Superior temporal gyrus (tissue), 1 donor: ENCODE measurements around the gene HCN2.
A peak's percentile ranks its signal among the peaks of the same experiment; 100 is the strongest.
"Not testable (repeated sequence)": the region's sequence is repeated elsewhere in the genome, so short reads cannot be mapped to it uniquely, and the experiment has no call there.

Experiments
- DNase-seq: peaks from one replicate; pipeline ENCODE4 v3.0.0-alpha.2; 2016; ENCODE audit errors: extremely low spot score

The HCN2 gene

GRCh38 chr19:585146-585545 is 4.5 kb upstream of the HCN2 start:
- not testable (repeated sequence) for DNase-seq

- no peak for DNase-seq
Observed at GRCh38 chr19:585551-586110, 4.0 kb upstream of the HCN2 start.

- peak; percentile 89 for DNase-seq
Observed at GRCh38 chr19:588093-588740, 1.5 kb upstream of the HCN2 start.

- peak; percentile 29 for DNase-seq
Observed at GRCh38 chr19:588741-589692, 664 bp upstream of the HCN2 start.

- no peak for DNase-seq
Observed at GRCh38 chr19:590396-590745, 690 bp downstream of the HCN2 start.

GRCh38 chr19:590750-591098 is 1.0 kb downstream of the HCN2 start:
- no peak for DNase-seq

GRCh38 chr19:591099-591958 is 1.6 kb downstream of the HCN2 start:
- no peak for DNase-seq

- DNase-seq: no peak
Observed at GRCh38 chr19:592101-592500, 2.4 kb downstream of the HCN2 start.

- DNase-seq: no peak
Observed at GRCh38 chr19:593055-593454, 3.4 kb downstream of the HCN2 start.

- DNase-seq: no peak
Observed at GRCh38 chr19:593505-593904, 3.8 kb downstream of the HCN2 start.

- DNase-seq: no peak
Observed at GRCh38 chr19:594265-594870, 4.7 kb downstream of the HCN2 start.

- no peak for DNase-seq
Observed at GRCh38 chr19:595326-596262, 5.9 kb downstream of the HCN2 start.

GRCh38 chr19:596263-596655 is 6.6 kb downstream of the HCN2 start:
- no peak for DNase-seq

GRCh38 chr19:597406-598315 is 8.0 kb downstream of the HCN2 start:
- DNase-seq: no peak

- DNase-seq: no peak
Observed at GRCh38 chr19:601310-601709, 11.6 kb downstream of the HCN2 start.

GRCh38 chr19:601790-602189 is 12.1 kb downstream of the HCN2 start:
- DNase-seq: no peak

- no peak for DNase-seq
Observed at GRCh38 chr19:602391-603301, 13.0 kb downstream of the HCN2 start.

- DNase-seq: not testable (repeated sequence)
Observed at GRCh38 chr19:603302-603639, 13.6 kb downstream of the HCN2 start.
